Ramos (cell line): ENCODE data around the gene ABCC8.

Experiments
- in situ Hi-C: fragments of 300-500 bp; cut with MboI; formaldehyde crosslinking; loops from one replicate; pipeline ENCODE4 v1.14.3; 2022; ENCODE audit warnings: low sequenced_read_pairs; ENCODE audit not compliant: unreplicated experiment

The ABCC8 gene

DNA sequence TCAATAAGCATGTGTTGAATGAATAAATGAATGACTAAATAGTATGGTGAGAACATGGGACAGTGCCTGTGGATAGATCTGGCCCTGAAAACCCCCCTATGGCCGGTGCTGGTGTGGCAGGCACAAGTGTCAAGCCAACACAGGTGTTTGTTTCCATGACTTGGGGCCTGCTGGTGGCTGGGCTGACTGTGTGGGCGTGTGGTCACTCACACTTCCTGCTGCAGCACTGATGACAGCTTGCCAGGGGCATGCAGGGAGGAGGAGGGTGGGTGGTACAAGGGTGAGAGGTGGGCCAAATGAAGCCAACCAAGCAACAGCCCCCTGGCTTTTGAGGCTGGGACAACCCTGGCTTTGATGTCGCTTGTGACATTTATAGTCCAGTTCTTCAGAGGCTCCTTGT, 30.3 kb upstream of the ABCC8 start:
- in situ Hi-C loops: loop anchor here (10.0 kb wide), 1 partner anchor 272 kb away; no protein-coding TSS in a partner anchor

DNA sequence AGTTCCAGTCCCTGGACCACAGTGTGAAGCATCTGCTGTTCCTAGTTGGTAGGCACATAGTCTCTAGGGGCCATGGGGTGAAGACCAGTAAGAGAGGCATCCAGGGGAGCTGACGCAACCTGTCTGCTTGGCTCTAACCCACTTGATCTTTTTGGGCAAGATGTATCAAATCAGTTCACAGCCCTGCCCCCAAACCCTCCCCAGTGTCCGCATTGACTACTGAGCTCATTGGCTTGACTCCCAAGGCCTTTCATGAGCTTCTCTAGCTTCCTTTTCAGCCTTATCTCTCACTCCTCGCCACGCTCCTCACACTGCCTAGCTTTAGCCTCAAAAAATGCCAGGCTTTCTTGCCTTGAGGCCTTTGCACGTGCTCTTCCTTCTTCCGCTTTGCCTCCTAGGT, 29.7 kb upstream of the ABCC8 start:
- in situ Hi-C loops: loop anchor here (10.0 kb wide), 1 partner anchor 272 kb away; no protein-coding TSS in a partner anchor

DNA sequence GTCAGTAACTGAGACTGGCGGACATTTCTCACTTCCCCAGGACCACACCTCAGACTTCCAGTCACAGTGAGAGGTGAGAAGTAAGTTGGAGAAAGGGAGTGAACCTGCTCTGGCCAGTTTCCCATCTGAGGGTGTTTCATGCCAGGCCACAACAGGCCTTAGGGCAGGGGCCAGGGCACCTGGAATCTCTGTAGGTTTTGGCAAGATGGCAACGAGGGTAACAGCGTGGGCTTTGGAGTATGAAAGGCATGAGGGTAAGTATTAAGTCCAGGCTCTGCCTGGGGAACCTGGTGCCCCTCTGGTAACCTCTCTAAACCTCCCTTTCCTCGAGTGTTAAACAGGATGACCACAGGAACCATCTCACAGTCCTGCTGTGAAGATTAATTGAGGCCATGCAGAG, 28.5 kb upstream of the ABCC8 start:
- in situ Hi-C loops: loop anchor here (10.0 kb wide), 1 partner anchor 270 kb away; no protein-coding TSS in a partner anchor

DNA sequence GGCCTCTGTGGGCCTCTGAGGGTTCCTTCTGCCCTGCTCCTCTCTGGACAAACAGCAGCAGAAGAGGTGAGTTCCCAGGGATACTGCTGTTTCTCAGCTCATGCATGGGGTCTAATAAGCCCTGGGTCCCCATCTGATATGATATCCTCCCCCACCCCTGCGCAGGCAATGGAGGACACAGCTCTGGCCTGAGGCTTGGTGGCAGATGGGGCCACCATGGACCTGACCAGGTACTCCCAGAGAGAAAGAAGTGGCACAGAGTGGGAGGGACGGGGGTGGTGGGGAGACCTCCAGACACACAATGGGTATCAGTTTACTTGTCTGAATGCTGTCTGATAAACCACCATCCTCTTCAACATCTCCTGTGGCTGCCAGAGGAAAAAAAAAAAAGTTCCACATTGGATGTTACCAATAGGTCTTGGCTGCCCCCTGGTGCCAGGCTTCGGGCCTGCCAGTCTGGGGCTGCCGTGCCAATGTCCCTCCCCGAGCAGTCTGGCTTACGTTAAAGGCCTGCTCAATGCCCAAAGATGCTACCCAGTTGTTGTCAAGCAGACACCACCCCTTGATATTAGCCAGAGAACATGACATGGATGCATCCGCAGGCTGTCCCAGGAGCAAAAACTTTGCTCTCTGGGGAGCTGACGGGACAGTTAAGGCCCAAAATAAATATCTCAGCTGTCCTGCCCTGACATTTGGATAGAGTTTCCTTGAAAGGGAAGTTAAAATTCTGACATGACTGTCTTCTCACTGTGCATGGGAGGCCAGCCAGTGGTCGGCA, 27.9 kb upstream of the ABCC8 start:
- in situ Hi-C loops: loop anchor here (5.0 to 10.0 kb wide), 2 partner anchors 112 to 270 kb away; no protein-coding TSS in a partner anchor

DNA sequence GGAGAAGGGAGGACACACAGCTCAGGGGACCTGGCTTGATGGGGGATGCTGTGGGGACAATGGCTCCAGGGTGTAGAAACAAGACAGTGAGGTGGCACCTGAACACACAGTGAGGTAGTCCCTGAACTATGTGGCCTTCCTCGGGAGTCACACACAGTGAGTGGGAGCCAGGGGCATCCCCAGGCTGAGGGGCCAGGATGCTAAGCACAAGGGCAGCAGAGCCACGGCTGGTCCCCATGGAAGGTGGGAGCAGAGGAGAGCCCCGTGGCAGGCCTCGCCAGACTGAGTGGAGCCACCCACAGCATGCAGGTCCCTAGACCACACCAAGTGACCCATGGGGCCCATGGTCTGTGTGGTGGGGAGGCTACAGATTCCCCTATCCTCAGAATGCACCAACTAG, 26.0 kb upstream of the ABCC8 start:
- in situ Hi-C loops: loop anchor here (5.0 to 10.0 kb wide), 2 partner anchors 110 to 268 kb away; no protein-coding TSS in a partner anchor

DNA sequence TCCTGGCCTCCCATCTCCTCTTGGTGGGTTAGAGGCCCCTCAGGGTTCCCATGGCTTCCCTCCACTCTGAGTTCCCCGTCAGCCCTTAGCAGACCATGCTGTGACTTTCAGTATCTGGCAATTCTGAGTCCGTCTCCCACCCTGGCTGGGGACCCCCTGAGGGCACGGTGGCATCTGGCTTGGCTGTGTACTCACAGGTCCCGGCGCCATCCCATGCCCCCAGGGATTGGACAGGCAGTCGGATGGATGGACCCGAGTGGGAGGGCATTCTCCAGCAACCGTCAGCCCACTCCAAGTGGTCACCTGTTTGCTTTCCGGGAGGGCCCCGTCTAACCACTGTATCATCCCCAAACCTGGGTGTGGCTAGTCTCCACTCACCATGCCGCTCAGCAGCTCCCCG, 24.0 kb upstream of the ABCC8 start:
- in situ Hi-C loops: loop anchor here (5.0 to 10.0 kb wide), 2 partner anchors 108 to 266 kb away; no protein-coding TSS in a partner anchor

DNA sequence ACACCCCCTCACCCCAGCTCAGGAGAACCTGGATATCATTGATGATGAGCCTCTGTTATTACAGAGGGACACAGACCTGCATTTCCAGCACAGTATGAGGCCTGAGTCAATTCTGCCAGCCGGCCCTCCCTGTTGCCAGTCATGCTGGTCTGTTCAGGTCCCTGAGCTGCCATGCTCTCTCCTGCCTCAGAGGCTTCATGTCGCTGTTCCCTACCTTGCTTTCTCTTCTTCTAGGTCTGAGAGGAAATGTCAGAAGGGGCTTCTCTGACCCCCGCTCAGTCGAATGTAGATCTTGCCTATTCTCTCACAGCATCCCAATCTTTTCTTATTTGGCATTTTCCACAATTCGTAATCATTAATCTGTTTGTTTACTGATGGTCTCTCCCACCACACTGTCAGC, 21.8 kb upstream of the ABCC8 start:
- in situ Hi-C loops: no loop called here

DNA sequence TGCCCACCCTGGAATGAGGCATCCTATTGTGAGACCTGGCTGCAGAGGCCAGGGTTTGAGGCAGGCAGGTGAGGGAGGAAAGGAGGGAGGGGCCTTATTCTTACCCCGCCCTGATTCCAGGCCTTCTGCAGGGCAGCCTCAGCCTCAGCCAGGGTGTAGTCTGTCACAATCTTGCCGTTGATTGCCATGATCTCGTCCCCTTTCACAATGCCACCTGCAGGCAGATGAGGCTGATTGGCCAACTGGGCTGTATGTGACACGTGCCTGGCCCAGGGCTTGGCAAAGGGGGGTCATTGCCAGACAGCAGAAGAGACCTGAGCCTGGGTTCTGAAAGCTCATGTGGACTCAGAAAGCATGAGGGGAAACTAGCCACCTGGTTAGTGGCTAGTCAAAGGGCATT, 21.4 kb upstream of the ABCC8 start:
- in situ Hi-C loops: no loop called here

DNA sequence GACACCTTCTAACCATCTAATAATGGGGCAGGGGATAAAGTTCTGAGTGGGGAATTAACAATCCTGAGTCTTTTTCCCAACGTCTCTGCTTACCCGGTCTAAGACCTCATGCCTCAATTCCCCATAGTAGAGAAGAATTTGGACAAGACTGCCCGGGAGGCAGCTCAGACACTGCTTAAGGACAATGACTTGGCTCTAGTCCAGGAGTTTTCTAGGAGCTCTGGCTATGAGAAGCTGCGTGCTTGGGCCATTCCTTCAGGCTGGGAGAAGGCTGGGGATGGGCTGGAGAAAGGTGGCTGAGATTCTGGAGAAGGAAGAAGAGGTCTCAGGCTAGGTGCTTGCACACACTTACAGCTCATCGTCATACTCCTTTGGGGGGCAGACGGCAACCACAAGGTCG, 19.8 kb upstream of the ABCC8 start:
- in situ Hi-C loops: no loop called here

DNA sequence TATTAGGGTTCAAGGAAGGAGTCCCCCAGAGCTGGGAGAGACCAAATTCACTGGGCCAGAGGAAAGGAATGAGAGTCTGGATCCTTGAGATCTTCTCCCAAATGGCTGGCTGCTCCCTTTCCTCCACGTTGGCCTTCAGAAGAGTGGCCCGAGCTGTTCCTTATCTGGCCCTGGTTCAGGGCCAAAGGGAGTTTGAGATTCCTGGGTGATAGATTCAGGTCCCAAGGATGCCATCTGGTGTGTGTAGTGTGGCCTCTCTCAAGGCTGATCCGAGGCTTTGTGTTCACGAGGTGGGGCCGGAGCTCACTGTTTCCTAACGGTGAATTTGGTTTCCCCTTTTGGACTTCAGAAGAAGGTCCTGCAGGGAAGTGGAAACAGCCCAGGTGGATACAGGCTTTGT, 17.4 kb upstream of the ABCC8 start:
- in situ Hi-C loops: no loop called here

DNA sequence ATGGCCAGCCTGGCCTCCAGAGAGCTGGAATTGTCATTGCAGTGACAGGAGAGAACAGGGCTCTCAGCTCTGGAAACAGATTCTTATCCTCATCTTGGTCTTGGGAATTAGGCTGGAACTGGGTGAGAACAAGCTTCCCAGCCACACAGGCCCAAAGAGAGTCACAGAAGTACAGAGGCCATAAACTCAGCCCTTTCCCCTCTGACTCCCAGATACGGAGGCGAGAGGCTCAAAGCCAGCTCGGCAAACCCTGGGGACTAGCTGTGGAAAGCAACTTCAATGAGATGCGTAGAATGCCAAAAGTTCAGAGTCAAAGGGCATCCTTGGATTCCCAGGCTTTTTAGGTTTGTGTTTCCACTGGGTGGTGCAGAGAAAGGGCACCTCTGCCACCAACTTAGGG, 14.3 kb upstream of the ABCC8 start:
- in situ Hi-C loops: no loop called here

DNA sequence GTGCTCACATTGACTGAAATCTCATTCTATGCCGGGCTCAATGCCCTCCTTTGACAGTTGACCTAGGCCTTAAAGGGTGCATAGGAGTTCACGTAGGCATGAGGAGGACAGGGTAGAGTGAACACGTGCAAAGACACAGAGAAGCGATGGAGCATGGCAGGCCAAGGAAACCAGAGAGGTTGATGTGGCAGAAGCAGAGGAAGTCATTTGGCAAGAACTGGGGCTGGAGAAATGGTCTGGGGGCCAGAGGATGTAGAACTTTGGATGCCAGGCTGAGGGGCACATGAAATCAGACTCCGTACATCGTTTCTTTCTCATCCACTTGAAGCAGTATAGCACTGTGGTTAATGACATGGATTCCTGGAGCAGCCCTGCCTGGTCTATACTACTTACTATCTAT, 13.6 kb upstream of the ABCC8 start:
- in situ Hi-C loops: no loop called here

DNA sequence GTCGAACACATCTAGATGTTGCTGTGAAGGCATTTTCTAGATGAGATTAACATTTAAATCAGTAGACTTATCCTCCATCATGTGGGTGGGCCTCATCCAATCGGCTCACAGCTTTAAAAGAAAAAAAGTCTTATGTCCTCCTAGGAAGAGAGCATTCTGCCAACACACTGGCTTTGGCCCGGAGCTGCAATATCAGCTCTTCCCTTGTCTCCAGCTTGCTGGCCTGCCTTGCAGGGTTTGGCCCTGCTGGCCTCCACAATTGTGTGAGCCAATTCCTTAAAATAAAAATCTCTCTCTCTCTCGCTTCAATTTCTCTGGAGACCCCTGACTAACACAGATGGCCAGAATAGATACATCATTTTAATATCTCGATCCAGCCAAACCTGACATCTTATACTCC, 13.1 kb upstream of the ABCC8 start:
- in situ Hi-C loops: no loop called here

DNA sequence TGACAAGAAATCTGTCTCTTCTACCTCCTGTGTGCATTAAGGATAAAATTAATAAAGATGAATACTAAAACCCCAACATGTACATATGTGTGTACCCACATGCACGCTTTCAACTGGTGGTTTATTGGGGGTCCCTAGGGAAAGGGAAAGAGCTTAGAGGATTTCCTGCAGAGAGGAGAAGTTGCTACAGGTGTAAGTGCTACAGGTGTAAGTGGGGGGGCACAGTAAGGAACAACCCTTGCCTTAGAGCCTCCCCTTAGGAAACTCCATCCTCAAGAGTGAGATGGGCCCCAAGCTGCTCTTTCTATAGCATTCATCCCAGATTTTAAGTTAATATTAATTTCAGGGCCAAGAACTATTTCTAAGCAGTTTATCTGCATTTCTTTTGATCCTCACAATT, 11.9 kb upstream of the ABCC8 start:
- in situ Hi-C loops: no loop called here

DNA sequence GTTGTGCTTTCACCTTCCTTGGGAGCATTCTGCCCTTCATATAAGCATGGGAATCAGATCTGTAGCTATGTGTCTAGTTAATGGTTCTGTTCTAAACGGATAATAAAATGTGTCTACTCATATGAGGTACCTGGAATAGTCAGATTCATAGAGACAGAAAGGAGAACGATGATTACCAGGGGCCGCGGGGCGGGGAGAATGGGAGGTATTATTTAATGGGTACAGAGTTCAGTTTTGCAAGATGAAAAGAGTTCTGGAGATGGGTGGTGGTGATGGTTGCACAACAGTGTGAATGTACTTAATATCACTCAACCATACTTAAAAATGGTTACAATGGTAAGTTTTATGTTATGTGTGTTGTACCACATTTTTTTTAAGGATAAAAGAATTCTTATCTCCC, 10.0 kb upstream of the ABCC8 start:
- in situ Hi-C loops: no loop called here

DNA sequence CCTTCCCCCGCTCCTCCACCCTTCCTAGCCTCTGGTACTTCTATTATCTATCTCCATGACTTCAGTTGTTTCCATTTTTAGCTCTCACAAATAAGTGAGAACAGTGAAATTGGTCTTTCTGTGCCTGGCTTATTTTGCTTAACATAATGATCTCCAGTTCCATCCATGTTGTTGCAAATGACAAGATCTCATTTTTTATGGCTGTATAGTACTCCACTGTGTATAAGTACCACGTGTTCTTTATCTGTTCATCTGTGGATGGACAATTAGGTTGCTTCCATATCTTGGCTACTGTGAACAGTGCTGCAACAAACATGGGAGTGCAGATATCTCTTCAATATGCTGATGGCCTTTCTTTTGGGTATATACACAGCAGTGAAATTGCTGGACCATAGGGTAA, 6.9 kb upstream of the ABCC8 start:
- in situ Hi-C loops: no loop called here

DNA sequence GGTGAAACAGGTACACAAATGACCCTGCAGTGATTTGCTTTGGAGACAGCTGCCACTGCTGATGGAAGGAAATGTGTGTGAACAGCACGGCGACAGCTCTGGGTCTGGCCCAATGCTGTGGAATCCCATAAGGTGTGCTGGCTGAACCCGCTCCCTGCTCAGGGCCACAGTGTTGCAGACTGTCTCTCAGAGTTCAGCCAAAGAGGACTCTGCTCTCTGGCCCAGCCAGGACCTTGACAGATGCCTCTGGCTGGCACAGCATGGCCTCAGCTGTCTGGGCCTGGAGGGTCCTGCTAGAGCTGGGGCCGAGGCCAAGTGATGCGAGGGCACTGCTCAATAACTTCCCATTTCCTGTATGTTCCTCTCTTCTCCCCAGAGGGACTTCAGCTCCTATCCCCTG, 5.3 kb upstream of the ABCC8 start:
- in situ Hi-C loops: no loop called here

DNA sequence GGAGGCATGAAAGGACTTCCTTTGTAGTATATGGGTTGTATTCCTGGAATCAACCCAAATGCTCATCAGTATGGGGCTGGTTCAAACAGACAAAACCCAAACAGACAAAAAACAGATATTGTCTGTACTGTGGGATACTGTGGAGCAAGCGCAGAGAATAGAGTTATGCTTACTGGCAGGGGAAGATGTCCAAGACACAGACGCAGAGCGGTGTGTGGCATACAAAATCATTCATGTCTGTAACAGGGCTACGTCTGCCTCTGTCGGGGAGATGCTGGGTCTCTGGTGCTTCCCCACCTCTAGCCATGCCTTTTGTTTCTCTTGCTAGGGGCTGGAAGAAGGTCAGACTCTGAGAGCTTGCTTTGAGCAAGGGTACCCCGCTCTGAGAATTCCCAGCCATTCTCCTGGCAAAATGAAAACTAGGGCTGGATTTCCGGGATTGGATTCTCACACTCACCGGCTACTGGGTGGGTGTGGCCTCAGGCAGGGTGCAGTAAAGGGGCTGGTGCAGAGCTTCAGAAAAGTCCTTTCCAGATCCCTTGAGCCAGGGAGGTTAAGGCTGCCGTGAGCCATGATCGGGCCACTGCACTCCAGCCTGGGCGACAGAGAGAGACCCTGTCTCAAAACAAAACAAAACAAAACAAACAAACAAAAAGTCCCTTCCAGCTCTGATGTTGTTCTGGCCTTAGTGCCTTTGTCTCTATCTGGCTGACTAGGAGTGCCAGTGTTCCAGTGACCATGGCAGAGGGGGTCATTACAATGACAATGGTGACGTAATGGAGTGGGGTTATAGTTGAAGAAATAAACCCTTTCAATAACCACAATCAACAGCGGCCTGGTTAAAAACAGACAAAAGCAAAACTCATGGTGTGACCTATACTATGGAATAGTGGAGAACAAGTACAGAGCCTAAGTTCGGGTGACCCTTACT, 2.9 kb upstream of the ABCC8 start:
- in situ Hi-C loops: no loop called here

DNA sequence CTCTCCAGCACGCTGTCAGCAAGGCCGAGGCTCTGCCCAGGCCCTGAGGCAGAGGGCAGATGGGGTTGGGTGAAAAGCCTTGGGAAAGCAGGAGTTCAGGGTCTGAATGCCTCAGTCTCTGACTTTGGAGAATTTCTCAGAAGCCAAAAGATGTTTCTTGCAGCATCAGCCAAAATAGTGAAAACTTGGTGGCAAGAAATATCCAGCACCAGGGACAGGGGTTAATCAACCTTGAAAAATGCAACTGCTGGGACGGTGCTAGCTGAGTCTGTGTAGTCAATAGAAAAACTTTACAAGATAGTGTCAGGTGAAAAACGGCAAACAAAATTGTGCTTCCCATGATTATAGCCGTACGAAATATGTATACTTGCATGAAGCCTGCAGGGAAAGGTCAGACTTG, 1.4 kb upstream of the ABCC8 start:
- in situ Hi-C loops: no loop called here

DNA sequence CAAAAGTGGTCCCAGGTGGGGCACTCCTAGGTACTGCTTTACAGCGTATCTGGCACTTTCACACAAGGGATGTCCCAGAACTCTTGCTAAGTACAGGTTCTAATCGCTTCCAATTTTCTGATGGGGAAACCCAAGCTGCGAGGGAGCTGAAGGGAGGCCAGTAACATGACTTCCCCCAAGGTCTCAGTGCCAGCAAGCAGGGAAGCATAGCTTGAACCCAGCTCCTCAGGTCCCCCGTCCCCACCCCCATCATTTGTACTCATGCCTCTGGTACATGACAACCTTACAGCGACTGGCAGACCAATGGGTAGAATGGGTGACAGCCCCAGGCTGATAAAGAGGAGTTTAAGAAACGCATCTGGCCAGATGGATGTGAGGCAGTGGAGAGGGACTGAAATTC, 716 bp upstream of the ABCC8 start:
- in situ Hi-C loops: no loop called here

DNA sequence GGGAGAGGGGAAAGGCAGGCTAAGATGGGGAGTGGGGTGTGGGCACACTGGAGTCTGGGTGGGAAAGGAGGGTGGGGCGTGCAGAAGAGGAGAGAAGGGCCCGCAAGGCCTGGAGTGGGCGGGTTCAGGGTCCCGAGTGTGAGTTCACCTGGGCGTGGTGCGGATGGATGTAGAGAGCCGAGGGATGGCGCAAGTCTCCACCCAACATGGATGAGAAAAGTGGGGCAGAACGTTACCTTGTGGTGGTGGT, 364 bp upstream of the ABCC8 start:
- in situ Hi-C loops: no loop called here
